Esophagus squamous epithelium (tissue), 4 donors: ENCODE measurements around the gene BCL7C. TPM values are rescaled to one million over a fixed set of nuclear protein-coding genes. Genes with fewer than 3 reads are reported as not detected.

Experiments used
- small RNA-seq, 4 donors: library from RNA; depleted of rRNA; stranded (forward); fragments of <200 nt; gene quantifications; one replicate each; pipeline ENCODE3, GENCODE V24; 2016
- total RNA-seq, 4 donors: library from RNA; depleted of rRNA; stranded (reverse); fragments of >200 nt; gene quantifications; one replicate each; pipeline ENCODE4 v1.1.0, GENCODE V29; 2016

The BCL7C gene
- total RNA-seq, 4 donors from 2014 or later: 16.2 to 41.4 (median 25.8) TPM

Small RNA genes within 50 kb of the gene (small RNA-seq; reads per million reads assigned to genes)
- gene MIR4519: 0 reads per million in 4 donors
- gene MIR762: 0 reads per million in 4 donors

Other genes starting within 250 kb of the BCL7C start
- gene PRR14, start 243.1 kb downstream of the BCL7C start, total RNA-seq: 10 to 100 TPM; 16.6 to 21.8 (median 20.3) TPM
- gene FBRS, start 235.6 kb downstream of the BCL7C start, total RNA-seq: 10 to 100 TPM; 22.3 to 80.2 (median 45.3) TPM
- 10 to 100 TPM; 10.7 to 39.6 (median 26.1) TPM for gene SRCAP, start 194.9 kb downstream of the BCL7C start, total RNA-seq
- gene PHKG2, start 145.7 kb downstream of the BCL7C start, total RNA-seq: 10 to 100 TPM; 18.6 to 27.8 (median 21.7) TPM
- gene CFAP119, start 132.0 kb downstream of the BCL7C start, total RNA-seq: 1 to 10 TPM in 3 of 4 donors, not detected in 1; 1.3 to 5.0 (median 3.4) TPM
- gene RNF40, start 131.8 kb downstream of the BCL7C start, total RNA-seq: 10 to 100 TPM; 53.8 to 81.1 (median 73.4) TPM
- gene ZNF629, start 106.9 kb downstream of the BCL7C start, total RNA-seq: 10 to 100 TPM in 1 of 4 donors, 1 to 10 TPM in 3; 5.0 to 11.4 (median 6.2) TPM
- gene CTF1, start 2.5 kb upstream of the BCL7C start, total RNA-seq: 1 to 10 TPM in 3 of 4 donors, under 1 TPM in 1; 0.53 to 3.6 (median 1.8) TPM
- 10 to 100 TPM; 17.0 to 28.7 (median 25.1) TPM for gene FBXL19, start 29.5 kb upstream of the BCL7C start, total RNA-seq
- 10 to 100 TPM in 3 of 4 donors, 1 to 10 TPM in 1; 4.0 to 28.6 (median 18.0) TPM for gene ORAI3, start 55.0 kb upstream of the BCL7C start, total RNA-seq
- 1 to 10 TPM; 3.5 to 8.0 (median 5.4) TPM for gene SETD1A, start 63.7 kb upstream of the BCL7C start, total RNA-seq
- gene HSD3B7, start 91.1 kb upstream of the BCL7C start, total RNA-seq: 10 to 100 TPM in 1 of 4 donors, 1 to 10 TPM in 3; 6.9 to 17.0 (median 8.8) TPM
- 1 to 10 TPM in 1 of 4 donors, under 1 TPM in 3; 0.06 to 1.5 (median 0.20) TPM for gene STX1B, start 116.6 kb upstream of the BCL7C start, total RNA-seq
- 10 to 100 TPM; 19.0 to 35.9 (median 25.1) TPM for gene STX4, start 139.5 kb upstream of the BCL7C start, total RNA-seq
- gene ZNF668, start 180.2 kb upstream of the BCL7C start, total RNA-seq: 10 to 100 TPM in 2 of 4 donors, 1 to 10 TPM in 2; 8.6 to 14.9 (median 10.7) TPM
- 10 to 100 TPM in 2 of 4 donors, 1 to 10 TPM in 2; 6.5 to 13.4 (median 10.0) TPM for gene ZNF646, start 180.3 kb upstream of the BCL7C start, total RNA-seq
- 1 to 10 TPM in 3 of 4 donors, under 1 TPM in 1; 0.41 to 1.3 (median 1.1) TPM for gene PRSS53, start 194.9 kb upstream of the BCL7C start, total RNA-seq
- 10 to 100 TPM; 27.6 to 56.6 (median 44.0) TPM for gene VKORC1, start 200.7 kb upstream of the BCL7C start, total RNA-seq
- 10 to 100 TPM; 26.6 to 39.8 (median 33.5) TPM for gene BCKDK, start 214.3 kb upstream of the BCL7C start, total RNA-seq
- gene KAT8, start 223.6 kb upstream of the BCL7C start, total RNA-seq: 10 to 100 TPM; 25.7 to 57.2 (median 30.4) TPM
- gene PRSS8, start 241.7 kb upstream of the BCL7C start, total RNA-seq: 100 to 1,000 TPM in 1 of 4 donors, 10 to 100 TPM in 3; 39.2 to 121 (median 49.2) TPM